DMS53 treated with DMSO at 0.1 percent for 48 hours (cell line): ENCODE results near the gene TCFL5.

Experiments
- DNase-seq: peaks from one replicate; lab custom pipeline; 2025; ENCODE audit not compliant: unreplicated experiment; lab: John Stamatoyannopoulos, UW

TCFL5 gene

DNA sequence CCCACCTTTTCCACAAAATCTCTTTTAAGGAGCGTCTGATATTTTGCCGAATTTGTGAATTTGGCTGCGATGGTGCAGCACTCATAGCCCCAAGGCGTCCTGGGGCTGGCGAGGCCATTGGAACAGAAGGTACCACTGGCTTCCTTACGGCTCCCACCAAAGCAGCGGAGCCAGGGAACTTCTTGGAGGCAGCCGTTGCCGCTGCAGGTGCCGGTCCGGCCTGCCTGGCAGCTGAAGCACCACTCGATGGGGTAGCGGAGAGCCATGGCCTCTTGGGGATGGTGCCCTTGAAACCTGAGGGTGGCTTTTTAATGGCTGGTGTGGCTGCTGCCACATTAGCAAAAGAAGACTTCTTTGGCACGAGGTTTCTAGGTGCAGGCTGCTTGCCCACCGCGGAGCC, 34.9 kb upstream of the TCFL5 start:
- DNase-seq: no peak

DNA sequence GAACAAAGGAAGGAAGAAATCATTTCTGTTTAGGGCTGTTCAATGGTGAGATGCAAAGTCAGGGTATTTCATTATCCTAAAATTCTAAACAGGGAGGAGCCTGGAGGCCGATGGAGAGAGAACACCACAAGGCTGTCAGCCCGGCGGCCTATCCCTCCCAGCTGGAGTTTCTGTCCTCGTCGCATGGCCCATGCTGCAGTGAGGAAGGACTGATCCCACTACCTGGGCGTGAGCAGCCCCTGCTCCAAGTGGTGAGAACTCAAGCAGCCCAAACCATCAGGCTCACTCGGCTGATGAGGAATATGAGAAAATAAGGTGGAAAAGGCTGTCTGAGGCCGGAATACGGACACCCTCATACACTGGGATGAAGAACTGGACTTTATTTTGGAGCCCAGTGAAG, 33.9 kb upstream of the TCFL5 start:
- no peak for DNase-seq

DNA sequence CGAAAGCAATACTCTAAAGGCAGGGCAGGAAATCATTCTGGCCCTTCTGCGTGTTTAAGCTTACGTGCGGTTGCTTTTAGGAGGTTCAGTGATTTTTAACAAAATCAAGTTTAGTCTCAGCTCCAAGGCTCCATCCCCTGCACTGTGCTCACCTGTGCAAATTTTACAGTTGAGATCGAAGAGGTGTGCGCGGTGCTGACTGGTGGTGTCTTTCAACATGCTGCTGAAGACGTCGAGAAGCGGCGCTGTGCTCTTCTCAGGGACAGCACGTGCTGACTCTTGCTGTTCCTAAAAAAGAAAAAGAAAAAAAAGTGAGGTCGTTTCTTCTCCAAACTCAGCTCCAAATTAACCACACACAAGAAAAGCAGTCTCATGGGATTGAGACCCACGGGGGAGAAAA, 32.6 kb upstream of the TCFL5 start:
- DNase-seq: no peak

DNA sequence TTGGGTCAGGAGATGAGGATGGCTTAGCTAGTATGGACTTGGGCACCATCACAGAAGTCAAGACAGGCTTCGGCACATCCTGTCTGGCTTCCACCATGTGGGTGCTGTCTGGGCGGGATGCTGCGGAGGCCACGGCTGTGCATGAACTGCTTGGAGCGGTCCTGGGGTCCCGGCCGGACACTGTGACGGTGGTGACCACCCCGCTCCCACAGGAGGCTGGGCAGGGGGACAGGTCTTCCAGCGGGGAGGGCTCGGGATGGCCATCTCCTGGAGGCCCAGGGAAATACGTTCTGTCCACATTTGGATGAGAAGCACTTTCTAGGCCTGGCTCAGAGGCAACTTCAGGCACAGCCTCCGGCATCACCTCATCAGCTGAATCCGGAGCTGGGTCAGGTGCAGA, 32.1 kb upstream of the TCFL5 start:
- DNase-seq: no peak

DNA sequence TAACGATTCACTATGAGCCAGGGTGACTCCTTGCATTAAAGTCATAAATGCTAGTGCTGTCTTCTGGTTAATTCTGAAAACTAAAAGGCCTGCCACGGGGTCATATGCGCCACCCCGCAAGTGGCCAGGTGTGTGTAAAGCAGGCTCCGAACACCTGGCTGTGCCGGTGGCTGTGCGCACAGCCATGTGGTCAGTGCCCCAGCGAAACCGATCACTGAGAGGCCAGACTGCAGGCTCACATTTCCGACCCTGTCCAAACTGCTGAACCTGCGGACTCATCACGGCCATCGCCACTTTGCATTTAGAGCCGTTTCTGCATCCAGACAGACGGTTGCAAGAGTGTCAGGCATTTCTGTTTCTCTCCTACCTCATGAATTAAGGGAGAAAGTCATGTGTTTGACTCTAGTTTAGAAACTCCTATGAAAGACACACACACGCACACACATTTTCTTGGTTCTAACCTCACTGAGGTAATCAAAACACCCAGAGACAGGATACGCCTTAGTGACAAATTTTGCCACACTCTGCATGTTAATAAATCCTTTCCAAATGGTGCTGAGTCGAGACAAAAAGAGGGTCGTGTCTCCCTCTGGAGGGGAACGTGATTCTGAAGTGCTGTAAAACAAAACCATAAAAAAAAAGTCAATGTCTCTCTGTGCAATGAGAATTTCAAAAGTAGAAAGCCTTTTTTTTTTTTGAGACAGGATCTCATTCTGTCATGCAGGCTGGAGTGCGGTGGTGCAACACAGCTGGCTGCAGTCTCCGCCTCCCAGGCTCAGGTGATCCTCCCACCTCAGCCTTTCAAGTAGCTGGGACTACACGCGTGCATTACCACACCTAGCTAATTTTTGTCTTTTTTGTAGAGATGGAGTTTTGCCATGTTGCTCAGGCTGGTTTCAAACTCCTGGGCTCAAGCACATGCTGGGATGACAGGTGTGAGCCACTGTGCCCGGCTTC, 31.0 kb upstream of the TCFL5 start:
- no peak for DNase-seq

DNA sequence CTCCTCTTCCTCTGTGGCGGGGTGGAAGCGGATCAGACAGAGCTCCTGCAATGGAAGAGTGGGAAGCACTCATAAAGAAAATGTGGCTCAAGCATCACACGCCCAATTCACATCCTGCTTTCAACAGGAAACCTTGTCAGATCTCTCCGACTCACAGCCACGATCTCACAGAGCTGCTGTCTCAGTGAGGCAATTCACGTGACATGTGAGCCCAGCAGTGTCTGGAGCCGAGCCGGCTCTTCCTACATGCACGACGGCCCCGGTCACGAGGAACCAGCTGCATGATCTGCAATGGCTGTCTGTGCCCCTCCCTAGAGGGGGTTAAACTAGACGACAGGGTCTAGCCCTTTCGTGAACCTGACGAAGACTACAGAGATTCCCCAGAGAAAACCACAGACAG, 29.5 kb upstream of the TCFL5 start:
- no peak for DNase-seq

DNA sequence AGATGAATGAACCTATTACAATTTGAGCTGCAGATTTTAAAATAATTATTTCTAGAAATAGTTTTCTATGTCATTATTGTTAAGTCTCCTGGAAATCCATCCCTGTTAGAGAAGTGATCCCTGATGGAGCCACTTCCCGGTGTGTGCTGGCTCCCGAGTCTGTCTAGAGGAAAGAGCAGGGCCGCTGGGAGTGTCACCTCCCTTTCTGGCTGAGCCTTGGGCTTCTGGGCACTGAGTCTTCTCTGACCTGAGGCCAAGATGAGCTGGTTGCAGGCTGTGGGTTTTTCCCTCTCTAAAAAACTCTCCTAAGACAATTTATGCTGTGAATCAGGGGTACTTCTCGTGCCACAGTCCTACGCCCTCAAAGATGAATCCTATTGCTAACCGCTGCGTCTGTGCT, 28.8 kb upstream of the TCFL5 start:
- no peak for DNase-seq

DNA sequence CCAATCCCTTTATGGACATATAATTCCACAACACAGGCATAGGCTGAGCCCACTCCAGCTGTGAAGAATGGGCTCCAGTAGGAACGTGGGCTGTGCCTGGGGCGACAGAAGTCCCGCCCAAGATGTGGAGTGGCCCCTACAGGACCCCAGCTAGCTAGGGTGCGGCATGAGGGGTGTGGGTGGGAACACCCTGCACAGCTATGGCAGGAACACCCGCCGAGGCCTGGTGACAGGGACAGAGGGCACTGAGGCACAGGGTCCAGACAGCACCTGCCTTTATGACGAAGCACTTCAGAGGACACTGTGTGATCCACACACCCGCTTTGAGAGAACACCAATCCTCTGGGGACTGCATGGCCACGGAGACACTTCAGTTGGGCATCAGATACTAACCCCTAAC, 28.2 kb upstream of the TCFL5 start:
- DNase-seq: no peak

DNA sequence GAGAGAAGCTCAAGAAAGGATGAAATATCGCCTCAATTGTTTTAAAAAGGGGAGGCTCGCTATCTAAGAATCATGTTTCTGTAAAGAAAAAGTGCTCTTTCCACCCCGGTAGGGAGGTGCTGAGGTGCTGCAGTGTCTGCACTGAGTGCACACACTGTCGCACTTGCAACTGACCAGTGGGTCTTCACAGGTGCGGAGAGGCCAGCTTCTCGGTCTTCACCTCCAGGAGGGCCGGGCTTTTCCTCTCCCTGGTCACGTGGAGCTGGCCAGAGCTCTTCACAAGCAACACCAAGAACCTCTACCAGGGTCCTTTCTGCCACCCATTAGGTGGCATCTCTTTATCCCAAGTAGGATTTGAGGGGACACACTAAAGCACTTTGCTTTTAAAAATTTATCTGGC, 27.8 kb upstream of the TCFL5 start:
- no peak for DNase-seq

DNA sequence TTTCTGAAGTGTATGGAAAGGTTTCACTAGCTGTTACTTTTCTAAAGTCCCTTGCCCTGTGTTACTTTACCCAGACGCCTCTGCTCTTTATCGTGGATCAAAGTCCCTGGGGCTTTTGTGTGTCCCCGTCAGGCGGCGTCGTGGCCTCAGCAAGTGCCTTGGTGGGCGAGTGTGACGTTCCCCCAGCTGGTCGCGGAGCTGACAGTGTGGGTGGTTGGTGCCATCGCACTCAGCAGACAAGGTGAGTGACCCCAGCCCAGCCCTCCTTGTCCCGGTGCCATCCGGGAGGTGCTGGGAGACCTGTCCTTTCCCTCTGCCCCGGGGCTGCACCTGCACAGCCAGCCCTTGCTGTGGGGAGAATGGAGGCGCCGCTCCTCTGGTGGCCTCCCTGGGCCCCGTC, 27.3 kb upstream of the TCFL5 start:
- DNase-seq: no peak

DNA sequence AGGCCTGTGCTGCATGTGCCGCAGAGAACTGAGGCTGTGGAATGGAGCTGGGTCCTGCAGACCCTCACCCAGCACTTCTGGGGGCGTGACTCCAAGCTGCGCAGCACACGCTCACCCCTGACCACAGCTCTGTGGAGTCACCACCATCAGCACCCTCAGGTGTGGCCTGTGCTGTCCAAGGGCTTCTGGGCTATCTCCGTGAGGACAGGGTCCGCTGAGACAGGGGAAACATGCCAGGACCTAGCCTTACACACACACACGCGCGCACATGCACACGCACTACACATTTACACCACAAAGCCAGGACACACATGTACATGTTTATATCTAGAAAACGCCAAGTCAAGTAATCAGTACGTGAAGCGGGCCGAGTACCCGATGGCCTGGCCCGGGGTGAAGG, 26.8 kb upstream of the TCFL5 start:
- no peak for DNase-seq

DNA sequence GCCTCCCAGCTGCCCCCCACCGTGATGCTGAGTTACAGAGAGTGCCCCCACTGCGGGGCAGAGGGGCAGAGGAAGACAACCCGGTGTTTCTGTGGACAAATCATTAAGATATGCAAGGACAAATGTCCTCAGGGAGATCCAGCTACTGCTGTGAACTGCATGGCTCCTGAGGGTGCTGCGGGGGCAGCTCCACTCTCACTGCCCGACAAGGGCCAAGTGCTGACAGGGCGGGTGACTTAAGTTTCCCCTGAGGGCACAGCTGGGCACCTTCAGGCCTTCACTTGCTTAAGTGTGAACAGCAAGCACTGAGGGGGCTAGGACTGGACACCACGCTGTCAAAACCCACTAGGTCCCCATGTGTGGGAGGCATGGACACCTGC, 26.2 kb upstream of the TCFL5 start:
- no peak for DNase-seq

DNA sequence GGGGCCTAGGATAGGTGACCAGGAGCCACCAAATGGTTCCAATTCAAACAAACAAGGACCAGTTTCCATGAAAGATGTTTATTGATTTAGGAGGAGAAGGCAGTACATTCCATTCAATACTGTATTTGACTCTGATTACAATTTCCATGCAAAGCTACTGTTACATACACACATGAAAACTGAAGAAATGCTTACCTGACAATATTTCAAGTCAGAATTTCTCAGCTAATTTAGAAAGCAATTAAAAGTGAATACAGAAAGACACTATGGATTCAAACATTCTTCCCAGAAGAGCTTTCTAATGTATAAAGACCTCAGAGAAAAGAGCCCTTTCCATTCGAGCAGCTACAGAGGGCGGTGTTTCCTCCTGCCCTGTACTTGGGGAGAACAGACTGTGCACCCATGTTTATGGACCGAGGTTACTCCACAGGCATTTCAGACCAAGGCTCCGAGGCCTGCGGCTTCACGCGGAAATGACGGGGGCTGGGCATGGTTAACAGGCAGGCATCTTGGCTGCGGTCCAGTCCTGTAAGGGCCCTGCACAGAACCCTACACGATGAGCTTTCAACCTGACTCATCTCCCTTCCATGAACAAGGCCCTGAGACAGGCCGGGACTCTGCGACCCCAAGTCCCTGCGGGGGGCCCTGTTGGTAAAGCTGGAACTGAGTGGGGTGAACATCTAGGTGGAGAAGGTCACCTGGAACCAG, 25.7 kb upstream of the TCFL5 start:
- no peak for DNase-seq

DNA sequence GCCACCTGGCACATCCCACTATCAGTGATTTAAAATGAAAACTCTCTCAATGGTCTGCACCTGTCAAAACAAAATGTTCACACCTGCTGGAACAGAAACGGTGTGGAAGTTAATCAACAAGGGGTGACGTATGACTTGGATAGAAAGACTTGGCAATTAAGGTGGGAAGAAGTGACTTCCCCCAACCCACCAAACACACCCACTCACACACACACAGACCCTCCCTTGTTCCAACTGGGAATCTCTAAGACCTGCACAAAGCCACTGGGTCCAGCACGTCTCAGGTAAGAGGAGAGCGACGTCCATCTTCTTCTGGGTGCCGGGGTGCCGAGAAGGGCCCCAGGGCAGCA, 25.1 kb upstream of the TCFL5 start:
- DNase-seq: no peak

DNA sequence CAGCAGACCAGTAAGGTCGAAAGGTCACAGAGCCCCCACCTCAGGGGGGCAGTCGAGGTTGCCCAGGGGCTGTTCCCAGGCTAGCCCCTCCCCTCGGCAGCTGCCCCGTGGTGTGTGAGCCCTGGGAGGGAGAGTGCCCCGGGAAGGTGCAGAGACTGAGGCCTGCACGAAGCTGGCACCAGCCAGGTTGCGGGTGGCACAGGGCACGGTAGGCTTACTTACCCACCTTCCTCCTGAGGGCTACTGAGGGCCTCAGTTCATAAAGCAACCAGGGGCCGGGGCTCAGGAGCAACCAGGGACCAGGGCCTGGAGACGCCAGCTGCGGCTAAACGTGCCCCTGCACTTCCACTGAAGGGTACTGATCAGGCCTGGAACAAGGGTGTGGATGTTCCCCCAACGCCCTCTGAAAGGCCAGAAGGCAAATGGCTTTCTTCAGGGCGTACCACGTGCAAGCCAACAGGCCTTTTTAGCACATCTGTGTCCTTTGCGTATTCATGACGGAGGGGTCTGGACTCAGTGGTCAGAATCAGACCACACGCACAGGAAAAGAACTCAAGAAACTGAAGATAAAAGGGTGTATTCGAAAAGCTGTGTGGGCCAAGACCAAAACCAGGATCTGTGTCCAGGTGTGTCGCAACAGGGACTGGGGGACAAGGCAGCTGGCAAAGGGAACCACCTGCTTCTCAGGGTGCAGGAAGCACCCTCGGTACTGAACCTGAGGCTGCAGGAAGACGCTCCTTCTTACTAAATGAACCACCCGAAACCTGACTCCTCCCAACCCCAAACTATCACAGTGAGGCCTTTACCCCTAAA, 24.5 kb upstream of the TCFL5 start:
- no peak for DNase-seq

DNA sequence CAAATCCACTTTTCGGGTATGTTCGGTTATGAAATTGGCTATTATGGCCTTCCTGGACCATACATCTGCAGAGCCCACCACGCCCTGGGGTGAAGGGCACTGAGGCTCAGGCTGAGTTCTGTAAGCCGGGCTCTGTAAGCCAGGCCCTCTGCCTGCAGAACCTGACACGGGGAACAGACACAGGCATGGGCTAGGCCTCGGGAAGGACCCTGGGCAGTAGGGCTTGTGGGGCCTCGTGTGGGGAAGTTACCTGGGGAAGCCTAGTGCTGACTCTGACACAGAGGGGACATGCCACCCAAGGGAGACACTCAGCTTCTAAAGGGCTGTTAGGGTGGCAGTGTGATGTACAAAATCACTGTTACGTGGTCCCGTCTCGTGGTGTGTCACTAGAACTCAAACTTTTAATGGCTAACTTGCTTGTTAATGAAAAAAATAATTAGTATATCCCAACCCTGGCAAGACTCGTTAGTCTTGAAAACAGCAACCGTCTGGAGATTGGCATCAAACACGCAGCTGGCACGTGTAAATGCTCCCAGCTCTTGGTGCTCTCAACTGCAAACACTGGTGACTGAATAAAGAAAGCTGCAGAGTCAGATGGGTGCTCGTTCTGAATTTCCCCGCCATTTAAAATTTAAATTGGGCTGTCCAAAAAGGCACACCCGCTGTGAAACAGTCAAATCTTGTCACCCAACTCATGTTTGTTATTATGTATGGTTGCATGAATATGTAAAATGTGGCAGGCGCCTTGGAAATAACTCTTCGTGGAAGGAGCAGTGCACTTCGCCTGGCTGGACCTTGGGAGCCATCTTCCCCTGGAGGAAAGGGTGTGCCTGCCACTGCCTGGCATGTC, 23.6 kb upstream of the TCFL5 start:
- no peak for DNase-seq

DNA sequence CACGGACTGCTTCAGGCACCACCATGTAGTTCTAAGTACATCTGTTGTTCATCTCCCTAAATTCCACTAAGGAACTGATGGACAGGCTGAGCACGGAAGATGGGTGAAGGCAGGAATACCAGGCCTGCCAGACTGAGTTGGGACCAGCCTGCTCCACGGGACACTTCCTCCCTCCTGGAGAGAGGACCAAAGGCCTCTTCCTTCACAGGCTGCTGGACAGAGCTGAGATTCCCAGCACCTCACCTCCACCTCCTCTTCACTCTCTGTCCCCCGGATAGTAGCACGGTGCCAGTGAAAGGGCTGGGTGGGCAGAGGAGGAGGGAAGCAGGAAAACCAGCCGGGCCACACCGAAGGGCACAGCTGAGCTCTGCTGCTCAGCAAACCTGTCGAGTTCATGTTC, 22.9 kb upstream of the TCFL5 start:
- no peak for DNase-seq

DNA sequence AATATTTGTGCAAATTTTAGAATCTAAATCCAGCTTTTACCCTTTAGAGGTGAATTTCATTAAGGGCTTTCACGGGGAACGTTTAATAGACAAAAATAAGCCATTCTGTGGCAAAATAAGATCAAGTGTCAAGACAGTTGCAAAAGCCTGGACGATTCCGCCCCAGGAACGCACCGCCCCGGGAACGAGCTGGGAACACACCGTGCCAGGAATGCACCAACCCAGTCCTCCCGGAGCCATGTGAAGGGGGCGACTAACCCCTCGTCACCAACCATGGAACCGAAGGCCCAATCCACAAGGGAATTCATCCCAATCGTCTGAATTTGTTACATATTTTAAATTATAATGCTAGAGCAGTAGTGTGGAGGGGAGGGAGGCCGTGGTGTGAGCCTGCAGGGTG, 20.8 kb upstream of the TCFL5 start:
- no peak for DNase-seq

DNA sequence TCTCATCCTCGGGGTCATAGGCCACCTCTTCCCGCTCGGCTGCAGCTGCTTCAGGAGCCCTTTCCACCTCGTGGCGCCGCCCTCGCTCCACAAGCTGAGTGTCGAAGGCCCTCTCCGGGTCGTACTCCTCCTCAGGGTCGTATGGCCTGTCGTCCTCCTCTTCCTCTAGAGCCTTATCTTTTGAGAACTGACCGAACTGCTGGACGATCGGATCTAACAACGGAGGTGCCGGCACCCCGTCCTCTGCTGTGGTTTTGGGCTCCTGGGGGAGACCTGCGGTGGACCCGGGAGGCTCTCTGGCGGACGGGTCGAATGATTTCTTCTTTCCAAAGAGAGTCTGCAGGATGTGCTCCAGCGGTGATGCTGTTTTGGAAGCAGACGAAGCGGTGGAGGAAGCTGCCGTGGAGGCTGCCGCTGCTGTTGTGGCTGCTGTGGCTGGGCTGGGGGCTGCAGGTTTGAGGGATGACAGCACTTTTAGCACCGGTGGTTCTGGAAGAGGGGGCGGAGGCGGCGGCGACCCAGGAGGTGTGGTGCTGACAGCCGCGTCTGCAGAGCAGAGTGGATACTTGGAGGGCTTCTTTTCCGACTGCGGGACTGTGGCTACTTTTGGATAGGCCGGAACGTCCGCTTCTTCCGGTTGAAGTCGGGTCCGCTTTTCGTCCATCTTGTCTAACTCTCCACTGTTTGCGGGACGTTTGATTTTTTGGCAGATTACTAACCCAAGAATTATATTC, 20.2 kb upstream of the TCFL5 start:
- no peak for DNase-seq

DNA sequence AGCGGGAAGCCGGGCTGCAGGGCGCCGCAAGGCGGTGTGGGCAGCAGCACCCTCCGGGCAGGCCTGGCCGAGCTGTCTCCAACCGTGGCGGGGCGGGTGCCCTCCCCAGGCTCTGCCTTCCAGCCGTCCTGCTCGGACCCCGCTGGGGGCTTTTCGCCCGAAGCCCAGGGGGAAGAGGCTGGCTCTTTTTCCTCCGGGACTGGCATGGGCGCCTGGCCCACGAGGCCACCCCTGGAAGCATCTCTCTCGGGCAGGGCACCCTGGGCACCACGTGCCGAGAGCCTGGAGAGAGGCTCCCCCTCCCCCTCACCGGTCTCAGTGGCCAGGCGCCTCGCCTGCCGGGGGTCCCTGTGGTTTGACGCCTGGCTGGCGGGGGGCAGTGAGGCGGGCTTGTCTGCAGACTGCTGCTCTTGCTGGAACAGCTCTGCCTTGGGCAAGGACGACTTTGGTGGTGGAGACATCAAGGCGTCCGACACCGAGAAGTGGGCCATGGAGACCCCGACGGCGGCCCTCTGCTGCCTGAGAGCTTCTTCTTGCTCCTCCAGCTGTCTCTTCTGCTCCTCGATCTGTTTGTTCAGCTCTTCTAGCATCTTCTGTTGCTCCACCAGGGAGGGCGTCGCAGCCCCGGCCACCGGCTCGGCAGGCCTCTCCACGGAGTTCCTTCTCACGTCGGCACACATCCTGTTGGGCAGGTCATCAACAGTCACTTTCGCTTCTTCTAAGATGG, 19.5 kb upstream of the TCFL5 start:
- no peak for DNase-seq
